NCI-H460 (cell line): Measurements from ENCODE around the gene R3HDM4. TPM values are rescaled to one million over a fixed set of nuclear protein-coding genes. Genes with fewer than 3 reads are reported as not detected.

ENCODE experiments used
- DNase-seq: peaks from one replicate; pipeline ENCODE4 v3.0.0-alpha.2; 2016; ENCODE audit warnings: low read depth; ENCODE audit errors: extremely low read depth
- total RNA-seq: library from RNA; depleted of rRNA; stranded (reverse); fragments of >200 nt; shearing (Covaris generic); gene quantifications from 2 replicates; pipeline ENCODE4 v1.2.3, GENCODE V29; 2014

The R3HDM4 gene
- total RNA-seq, 1 experiment from 2014 or later: 28.6 TPM

DNA sequence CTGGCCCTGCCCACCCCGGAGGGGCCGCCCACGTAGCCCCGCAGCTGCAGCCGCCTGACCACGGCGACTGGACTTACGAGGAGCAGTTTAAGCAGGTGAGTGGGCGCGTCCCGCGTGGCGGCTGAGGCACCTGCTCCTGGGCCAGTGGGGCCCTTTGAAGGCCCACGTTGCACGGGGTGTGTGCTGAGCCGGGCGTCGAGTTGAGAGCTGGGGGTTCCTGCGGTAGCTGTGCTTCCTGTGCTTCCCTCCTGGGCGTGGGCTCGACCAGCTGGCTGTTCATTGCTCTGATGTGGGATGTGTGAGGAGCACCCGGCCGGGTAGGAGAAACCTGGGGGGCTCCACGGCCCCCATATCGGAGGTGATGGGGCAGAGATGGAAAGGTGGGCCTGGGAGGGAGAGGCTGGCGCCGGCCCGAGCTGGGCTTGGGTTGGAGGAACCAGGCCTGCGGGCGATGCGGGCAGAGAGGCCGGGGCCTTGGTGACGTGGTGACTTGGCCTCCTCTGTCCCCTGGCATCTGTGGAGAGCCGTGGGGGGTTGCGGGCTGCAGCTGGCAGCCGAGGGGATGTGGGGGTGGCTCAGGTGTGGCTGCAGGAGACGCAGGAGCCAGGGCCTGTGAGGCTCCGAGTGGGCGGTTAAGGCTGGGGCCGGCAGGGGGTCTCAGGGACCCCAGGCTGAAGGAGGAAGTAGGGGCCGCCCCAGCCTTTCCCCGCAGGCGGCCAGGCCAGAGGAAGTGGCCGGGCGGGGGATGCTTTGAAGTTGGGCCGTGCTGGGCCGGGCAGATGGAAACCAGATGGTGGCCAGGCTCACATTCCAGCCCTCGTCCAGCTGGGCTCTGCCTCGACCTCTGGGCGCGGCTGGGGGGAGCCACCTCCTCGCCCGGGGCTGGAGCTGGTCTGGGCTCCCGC is 19.9 kb upstream of the R3HDM4 start:
- DNase-seq: no peak

DNA sequence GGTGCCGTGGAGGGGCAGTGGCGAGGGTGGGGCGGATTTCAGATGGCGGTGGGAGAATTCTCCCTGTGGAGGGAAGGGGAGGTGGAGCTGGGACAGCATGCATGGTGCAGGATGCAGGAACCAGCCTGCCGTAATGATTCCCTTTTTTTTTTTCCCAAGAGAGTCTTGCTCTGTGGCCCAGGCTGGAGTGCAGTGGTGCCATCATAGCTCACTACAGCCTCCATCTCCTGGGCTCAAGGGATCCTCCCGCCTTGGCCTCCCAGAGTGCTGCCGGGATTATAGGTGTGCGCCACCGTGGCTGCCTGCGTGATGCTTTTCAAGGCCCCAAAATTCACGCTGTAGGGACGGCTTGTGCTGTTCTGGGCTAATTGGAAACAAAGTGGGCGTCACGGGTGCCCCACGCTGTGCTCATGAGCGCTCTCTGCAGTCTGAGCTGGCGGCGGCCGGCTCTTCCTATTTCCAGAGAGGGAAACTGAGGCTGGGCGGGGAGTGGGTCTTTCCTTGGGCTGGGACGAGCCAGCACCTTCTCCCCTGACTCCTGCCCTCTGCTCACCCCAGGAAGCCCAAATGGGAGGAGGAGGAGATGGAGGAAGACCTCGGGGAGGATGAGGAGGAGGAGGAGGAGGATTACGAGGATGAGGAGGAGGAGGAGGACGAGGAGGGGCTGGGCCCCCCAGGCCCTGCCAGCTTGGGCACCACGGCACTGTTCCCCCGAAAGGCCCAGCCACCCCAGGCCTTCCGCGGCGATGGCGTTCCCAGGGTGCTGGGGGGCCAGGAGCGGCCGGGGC is 19.0 kb upstream of the R3HDM4 start:
- DNase-seq: no peak

DNA sequence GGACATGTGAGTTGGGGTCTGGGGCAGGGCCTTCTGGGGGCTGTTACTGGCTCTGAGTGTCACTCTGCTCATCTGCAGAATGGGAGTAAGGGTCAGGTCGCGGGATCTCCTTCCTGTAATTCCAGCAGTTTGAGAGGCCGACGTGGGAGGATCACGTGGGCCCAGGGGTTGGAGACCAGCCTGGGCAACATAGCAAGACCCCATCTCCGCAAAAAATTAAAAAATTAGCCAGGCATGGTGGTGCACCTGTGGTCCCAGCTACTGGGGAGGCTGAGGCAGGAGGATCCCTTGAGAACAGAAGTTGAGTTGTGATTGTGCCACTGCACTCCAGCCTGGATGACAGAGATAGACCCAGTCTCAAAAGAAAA is 16.9 kb upstream of the R3HDM4 start:
- no peak for DNase-seq

DNA sequence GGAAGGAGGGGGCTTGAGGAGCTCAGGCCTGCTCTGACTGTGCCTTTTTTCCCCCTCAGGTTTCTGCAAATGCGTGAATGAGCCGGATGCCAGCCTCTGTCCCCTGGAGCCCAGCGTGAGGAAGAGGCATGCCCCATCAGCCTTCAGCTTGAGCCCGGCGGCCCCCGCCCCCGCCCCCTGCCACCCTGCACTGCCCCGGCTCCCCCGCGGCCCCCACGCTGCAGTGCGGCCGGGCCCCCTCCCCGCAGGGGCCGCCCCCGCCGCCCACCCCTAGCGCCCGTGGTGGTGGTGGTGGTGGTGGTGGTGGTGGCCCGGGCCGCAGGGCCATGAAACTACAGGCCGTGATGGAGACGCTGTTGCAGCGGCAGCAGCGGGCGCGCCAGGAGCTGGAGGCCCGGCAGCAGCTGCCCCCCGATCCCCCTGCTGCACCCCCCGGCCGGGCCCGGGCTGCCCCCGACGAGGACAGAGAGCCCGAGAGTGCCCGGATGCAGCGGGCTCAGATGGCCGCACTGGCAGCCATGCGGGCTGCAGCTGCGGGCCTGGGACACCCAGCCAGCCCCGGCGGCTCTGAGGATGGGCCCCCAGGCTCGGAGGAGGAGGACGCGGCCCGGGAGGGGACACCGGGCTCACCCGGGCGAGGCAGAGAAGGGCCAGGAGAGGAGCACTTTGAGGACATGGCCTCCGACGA is 16.3 kb upstream of the R3HDM4 start:
- DNase-seq: no peak

DNA sequence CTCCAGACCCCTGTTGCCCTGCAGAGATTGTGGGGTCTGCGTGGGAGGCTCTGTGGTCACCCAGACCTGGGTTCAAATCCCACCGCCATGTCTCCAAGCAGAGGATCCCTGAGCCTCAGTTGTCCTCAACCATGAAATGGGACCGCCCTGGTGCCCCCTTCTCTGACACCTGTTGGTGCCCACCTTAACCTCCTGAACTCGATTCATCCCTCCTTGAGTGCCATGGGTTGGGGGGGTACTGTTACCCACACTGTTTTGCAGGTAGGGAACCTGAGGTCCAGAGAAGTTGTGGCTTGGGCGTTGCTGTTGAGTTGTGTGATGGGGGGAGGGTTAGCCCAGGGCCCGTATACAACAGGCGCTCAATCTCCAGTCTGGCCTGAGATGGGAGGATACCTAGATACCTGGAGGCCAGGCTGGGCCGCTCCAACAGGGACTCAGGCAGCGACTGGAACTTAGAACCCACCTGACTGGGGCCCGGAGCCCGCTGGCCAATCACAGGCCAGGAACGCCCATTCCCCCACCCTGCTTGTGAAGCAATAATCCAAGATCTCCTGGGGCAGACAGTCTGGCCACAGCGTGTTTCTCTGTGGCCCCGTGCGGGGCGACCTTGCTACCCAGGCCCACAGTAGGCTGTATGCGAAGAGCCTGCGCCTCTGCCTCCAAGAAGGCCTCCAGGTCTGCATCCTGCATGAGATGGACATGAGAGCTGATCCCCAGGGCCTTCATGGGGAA is 15.6 kb upstream of the R3HDM4 start:
- DNase-seq: no peak

DNA sequence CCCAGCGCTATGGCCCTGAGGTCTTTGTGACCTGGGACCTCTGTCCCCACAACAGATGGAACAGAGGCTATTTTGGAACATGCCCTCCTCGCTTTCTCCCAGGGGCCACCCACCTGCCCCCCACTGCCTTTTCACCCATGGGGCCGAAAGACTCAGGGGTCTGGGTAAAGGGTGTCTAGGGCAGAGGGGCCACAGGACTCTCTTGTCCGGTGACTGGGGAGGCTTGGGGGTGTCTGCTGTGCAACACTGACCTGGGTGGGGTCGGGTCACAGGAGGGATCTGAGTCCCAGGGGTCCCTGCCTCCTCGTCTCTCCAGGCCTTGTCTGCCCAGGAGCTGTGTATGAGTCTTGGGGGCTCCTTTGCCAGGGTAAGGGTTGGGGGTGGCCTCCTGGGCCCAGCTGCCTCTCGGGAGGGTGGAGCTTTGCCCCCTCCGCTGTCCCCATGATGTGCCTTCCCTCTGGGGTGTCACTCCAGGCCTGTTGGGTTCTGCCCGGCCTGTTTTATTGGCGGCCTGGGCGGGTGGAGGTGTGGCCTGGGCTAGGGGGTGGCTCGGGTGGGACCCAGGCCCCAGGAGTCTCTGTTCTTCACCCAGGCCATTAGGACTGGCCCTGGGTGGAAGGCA is 14.9 kb upstream of the R3HDM4 start:
- DNase-seq: no peak

DNA sequence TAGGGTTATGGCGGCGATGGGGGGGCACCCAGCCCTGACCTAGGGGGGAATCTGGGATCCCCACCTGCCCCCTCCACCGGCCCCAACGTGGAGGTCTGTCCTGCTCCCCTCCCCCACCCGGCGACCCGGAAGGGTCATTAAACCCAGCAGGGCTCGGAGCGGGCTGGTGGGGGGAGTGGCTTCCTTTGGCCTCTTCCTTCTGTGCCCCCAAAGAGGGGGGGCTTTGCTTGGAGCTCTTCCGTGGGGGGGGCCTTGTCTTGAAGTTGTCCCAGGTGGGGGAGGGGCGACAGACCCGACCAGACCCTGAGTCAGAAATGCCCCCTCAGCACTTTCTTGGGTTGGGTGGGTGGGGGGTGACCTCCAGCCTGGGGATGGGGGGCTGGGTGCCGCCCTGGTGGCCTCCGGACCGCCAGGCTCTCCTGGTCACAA is 14.3 kb upstream of the R3HDM4 start:
- no peak for DNase-seq

DNA sequence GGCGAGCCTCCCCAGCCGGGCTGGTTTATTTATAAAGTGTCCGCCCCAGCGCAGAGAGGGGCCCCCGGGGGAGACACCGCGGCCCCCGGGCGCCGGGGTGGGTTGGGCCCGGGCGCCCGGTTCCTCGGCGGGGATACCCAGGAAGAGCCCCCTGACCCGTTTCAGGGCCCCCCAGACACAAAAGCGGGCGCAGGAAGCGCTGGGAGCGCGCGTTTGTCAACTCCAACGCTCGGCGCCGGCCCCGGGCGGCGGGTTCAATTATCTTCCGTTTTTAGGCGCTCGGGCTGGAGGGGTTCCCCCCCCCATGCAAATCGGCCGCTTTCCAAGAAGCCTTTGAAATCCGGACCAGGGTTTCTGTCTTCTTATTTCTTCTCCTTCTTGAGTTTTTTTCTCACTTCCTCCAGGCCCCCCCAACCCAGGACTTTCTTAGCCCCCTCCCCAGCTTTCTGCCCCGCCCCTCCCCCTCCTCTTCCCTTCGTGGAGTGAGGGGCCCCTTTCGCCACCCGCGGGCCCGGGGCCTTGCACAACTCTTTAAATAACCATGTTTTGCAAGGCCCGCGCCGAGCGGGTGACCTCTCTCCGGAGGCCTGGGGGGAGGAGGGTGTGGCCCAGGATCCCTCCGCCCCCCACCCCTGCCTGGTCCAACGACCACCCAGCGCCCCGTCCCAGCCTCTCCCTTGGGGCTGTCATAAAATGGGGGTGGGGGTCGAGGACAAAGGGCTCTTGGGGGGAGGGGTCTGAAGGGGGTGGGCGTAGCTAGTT is 13.8 kb upstream of the R3HDM4 start:
- no peak for DNase-seq

DNA sequence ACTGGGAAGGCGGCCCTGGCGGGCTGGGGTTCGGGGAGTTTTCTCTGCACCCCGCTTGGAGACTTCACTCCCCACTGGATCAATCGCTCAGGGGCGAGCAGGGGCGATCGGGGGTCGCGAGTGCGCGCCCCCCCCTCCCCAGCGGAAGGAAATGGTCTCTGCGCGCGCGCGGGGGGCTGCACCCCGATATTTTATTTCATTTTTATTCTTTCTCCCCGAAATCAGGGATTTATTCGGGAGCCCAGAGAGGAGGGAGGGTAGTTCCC is 13.2 kb upstream of the R3HDM4 start:
- DNase-seq: no peak

DNA sequence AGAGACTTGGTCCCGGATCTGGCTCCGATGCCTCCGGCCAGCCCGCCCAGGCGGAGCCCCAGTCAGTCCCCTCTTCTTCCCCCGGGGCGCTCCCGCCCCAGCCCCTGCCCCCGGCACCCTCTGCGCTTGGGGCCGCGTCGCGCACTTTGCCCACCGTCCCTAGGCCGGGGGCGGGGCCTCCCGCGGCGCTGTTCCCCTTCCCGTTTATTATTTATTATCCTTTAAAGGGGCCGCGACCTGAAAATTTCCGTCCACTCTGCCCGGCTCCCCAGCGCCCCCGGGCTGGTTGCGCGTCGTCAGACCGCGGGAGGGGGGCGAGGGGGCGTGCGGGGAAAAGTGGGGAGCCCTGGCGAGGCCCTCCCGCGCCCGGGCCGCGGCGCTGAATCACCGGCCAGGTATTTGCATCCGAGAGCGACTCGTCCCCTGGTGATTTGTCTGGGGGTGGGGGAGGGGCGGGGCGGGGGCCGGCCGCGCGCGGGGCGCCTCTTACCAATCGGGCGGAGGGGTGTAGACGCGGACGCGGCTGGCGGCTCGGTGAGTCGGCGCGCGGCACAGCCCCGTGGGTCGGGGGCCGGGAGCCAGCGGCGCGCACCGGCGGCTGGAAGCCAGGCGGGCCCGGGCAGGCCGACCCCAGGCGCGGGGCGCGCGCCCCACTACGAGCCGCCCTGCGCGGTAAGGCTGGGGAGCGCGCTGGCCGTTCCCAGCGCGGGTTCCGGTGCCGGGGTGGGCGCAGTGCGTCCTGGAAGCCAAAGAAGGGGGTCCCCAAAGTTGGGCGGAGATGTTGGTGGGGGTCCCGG is 12.7 kb upstream of the R3HDM4 start, which contains the start of gene ARID3A:
ARID3A (plus strand) TSS at position 510 of the 797 bp plus-strand sequence. CDS start 3,494 bp downstream, outside the sequence.
- DNase-seq: peak; percentile 56

DNA sequence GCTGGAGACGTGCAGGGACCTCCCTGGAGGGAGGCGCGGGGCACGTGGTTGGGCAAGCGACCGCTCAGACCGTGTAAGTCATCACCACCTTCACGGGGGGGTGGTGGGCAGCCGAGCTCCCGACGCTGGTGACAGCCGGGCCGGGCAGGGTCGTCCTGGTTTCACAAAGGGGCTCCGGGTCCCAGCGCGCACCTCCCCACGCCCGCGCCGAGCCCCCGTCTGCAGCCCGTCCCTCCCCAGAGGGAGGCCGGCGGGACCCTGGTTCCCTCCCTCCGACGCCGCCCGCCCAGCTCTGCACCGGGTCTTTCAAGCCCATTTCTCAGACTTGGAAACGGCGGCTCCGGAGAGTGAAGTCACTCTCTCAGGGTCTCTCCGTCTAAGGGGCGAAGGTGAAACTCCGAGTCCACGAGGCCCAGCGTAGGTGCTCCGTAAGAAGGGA is 12.1 kb upstream of the R3HDM4 start:
- DNase-seq: peak; percentile 43

DNA sequence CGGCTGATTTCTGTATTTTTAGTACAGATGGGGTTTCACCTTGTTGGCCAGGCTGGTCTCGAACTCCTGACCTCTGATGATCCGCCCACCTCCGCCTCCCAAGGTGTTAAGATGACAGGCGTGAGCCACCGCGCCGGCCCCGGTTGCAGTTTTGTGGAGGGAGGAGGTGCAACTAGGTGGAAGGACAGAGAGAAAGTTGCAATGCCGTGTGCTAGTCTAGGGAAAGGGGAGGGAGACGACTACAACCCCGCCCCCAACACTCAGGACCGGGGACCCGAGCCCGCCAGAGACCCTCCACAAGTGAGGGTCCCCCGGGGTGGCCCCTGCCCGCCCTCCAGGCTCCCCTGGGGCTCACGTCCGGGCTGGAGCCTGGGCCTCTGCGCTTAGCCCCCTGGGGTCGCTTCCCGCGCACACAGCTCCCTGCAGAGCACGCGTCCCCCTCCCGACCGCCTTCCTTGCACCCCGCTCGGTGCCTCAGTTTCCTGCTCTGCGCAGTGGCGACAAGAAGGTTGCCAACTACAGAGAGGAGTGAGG is 11.6 kb upstream of the R3HDM4 start:
- no peak for DNase-seq

DNA sequence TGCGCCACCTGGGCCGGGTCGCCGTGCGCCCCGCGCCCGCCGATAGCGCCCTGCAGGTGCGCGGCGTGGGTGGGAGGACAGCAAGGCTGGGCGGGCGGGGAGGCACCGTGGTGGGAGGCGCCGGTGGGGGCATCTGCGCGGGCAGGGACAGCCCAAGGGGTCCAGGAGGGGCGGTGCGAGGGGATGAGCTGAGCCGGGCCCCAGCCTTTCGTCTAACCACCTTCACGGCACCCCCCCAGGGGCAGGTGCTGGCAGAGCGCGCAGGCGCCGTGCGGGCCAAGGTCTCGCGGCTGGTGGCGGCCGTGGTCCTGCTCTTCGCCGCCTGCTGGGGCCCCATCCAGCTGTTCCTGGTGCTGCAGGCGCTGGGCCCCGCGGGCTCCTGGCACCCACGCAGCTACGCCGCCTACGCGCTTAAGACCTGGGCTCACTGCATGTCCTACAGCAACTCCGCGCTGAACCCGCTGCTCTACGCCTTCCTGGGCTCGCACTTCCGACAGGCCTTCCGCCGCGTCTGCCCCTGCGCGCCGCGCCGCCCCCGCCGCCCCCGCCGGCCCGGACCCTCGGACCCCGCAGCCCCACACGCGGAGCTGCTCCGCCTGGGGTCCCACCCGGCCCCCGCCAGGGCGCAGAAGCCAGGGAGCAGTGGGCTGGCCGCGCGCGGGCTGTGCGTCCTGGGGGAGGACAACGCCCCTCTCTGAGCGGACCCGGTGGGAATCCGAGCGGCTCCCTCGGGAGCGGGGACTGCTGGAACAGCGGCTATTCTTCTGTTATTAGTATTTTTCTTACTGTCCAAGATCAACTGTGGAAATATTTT is 7.2 kb upstream of the R3HDM4 start:
- no peak for DNase-seq

DNA sequence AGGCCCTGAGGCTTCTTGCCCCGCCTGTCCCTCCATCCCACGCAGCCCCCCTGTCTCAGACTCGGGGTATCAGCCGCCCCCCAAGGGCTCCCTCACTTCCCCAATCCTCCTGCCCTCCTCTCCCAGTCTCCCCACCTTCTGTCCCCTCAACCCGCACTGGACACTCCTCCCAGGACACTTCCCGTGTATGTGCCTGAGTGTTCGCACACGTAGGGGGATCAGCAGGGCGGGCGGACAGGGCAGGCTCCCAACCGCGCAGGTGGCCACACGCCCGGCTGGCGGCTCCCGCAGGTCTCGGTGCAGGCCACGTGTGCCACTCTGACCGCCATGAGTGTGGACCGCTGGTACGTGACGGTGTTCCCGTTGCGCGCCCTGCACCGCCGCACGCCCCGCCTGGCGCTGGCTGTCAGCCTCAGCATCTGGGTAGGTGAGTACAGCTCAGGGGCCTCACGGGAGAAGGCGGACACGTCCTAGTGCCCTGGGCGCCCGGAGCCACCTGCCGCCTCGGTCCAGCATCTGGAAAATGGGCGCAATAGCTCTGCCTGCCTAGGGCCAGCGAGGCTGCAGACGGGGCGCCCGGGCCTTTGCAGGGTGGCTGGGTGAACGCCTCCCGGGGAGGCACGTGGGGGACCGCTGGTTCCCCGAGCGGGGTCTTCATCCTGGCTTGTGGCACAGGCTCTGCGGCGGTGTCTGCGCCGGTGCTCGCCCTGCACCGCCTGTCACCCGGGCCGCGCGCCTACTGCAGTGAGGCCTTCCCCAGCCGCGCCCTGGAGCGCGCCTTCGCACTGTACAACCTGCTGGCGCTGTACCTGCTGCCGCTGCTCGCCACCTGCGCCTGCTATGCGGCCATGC is 6.4 kb upstream of the R3HDM4 start:
- DNase-seq: no peak

DNA sequence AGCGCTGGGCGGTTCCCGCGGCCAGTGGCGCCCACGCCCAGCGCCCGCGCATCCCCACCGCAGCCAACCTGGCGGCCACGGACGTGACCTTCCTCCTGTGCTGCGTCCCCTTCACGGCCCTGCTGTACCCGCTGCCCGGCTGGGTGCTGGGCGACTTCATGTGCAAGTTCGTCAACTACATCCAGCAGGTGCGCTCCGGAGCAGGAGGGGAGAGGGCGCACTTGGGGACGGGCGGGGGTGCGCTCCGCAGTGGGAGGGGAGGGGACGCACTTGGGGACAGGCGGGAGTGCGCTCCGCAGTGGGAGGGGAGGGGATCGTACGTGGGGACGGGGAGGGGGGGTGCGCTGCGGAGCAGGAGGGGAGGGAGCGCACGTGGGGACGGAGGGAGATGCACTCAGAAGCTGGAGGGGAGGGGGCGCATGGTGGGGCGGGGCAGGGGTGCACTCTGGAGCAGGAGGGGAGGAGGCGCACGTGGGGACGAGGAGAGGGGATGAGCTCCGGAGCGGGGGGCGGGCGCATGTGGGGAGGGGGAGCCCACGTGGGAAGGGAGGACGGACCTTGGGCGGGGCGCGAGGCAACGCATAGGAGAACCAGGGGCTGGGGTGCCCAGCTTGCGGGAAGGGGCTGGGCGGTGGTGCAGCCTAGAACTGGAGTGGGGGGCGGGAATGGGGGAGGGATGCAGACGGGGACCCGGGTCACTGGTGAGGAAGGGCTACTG is 5.6 kb upstream of the R3HDM4 start:
- no peak for DNase-seq

DNA sequence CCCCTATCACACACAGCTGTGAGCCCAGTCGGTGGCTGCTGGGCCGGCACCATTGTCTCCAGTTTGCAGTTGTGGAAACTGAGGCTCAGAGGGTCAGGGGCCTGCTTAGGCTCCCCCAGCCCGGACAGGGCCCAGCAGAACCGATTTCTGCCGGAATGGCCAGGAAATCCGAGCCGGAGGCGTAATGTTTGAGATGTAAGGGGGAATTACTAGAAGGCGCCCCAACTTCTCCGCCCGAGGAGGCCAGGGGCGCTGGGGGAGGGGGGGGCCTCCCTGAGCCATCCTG is 5.1 kb upstream of the R3HDM4 start:
- no peak for DNase-seq
